H9 (cell line): ENCODE results near the gene ASGR2. TPM values are rescaled to one million over a fixed set of nuclear protein-coding genes. Genes with fewer than 3 reads are reported as not detected.

Experiments used
- DNase-seq: peaks from one replicate; pipeline ENCODE4 v3.0.0-alpha.2; 2017
- H2AFZ ChIP-seq: one replicate; pipeline ENCODE4 v1.6.1; 2013; ENCODE audit warnings: mild to moderate bottlenecking, low read length, control low read depth, moderate library complexity
- H2AK5ac ChIP-seq: 2 replicates; pipeline ENCODE4 v1.6.1; 2013; ENCODE audit warnings: low read length, control low read depth, mixed read lengths; ENCODE audit not compliant: insufficient read length
- H2BK120ac ChIP-seq: one replicate; pipeline ENCODE4 v1.6.1; 2013; ENCODE audit warnings: low read depth, mild to moderate bottlenecking, low read length, control low read depth, inconsistent platforms; ENCODE audit not compliant: poor library complexity, severe bottlenecking
- H2BK12ac ChIP-seq: 2 replicates; pipeline ENCODE4 v1.6.1; 2013; ENCODE audit warnings: low read length, control low read depth, mixed read lengths, low read depth; ENCODE audit not compliant: insufficient read length
- H2BK15ac ChIP-seq: 2 replicates; pipeline ENCODE4 v1.6.1; 2013; ENCODE audit warnings: low read depth, low read length, control low read depth
- H2BK20ac ChIP-seq: one replicate; pipeline ENCODE4 v1.6.1; 2013; ENCODE audit warnings: low read depth, mild to moderate bottlenecking, low read length, control low read depth, inconsistent platforms; ENCODE audit not compliant: poor library complexity, severe bottlenecking
- H2BK5ac ChIP-seq: 2 replicates; pipeline ENCODE4 v1.6.1; 2013; ENCODE audit warnings: low read length, control low read depth, mixed read lengths; ENCODE audit not compliant: insufficient read length
- H3K14ac ChIP-seq: 2 replicates; pipeline ENCODE4 v1.6.1; 2013; ENCODE audit warnings: low read length, control low read depth; ENCODE audit not compliant: insufficient read depth
- H3K18ac ChIP-seq: 2 replicates; pipeline ENCODE4 v1.6.1; 2013; ENCODE audit warnings: low read depth, mild to moderate bottlenecking, mixed read lengths, low read length, control low read depth; ENCODE audit not compliant: insufficient read length
- H3K23ac ChIP-seq: 2 replicates; pipeline ENCODE4 v1.6.1; 2013; ENCODE audit warnings: low read length, control low read depth, mixed read lengths, low read depth; ENCODE audit not compliant: insufficient read length
- H3K23me2 ChIP-seq: 2 replicates; pipeline ENCODE4 v1.6.1; 2013; ENCODE audit warnings: low read depth, mild to moderate bottlenecking, mixed read lengths, low read length, control low read depth; ENCODE audit not compliant: insufficient read length, poor library complexity, severe bottlenecking
- H3K27ac ChIP-seq: 2 replicates; pipeline ENCODE4 v1.5.1; 2013; ENCODE audit warnings: low read length, control low read depth, mixed read lengths, low read depth; ENCODE audit not compliant: insufficient read length
- H3K27me3 ChIP-seq: 2 replicates; pipeline ENCODE4 v1.6.1; 2013; ENCODE audit warnings: low read length, control low read depth, inconsistent platforms; ENCODE audit not compliant: insufficient read depth
- H3K4ac ChIP-seq: 2 replicates; pipeline ENCODE4 v1.6.1; 2013; ENCODE audit warnings: low read depth, mild to moderate bottlenecking, control low read depth, inconsistent platforms, low read length, moderate library complexity
- H3K4me1 ChIP-seq: 2 replicates; pipeline ENCODE4 v1.6.1; 2013; ENCODE audit warnings: low read length, control low read depth, inconsistent platforms; ENCODE audit not compliant: insufficient read depth
- H3K4me2 ChIP-seq: 2 replicates; pipeline ENCODE4 v1.6.1; 2013; ENCODE audit warnings: low read length, control low read depth, mixed read lengths; ENCODE audit not compliant: insufficient read length, insufficient read depth
- H3K56ac ChIP-seq: 2 replicates; pipeline ENCODE4 v1.6.1; 2013; ENCODE audit warnings: low read depth, mild to moderate bottlenecking, mixed read lengths, low read length, control low read depth; ENCODE audit not compliant: insufficient read length
- H3K79me1 ChIP-seq: 2 replicates; pipeline ENCODE4 v1.6.1; 2013; ENCODE audit warnings: low read depth, mild to moderate bottlenecking, moderate library complexity, low read length, control low read depth, inconsistent platforms; ENCODE audit not compliant: insufficient read depth, poor library complexity, severe bottlenecking
- H3K79me2 ChIP-seq: 2 replicates; pipeline ENCODE4 v1.6.1; 2013; ENCODE audit warnings: low read length, control low read depth, inconsistent platforms; ENCODE audit not compliant: insufficient read depth
- H3K9ac ChIP-seq: 2 replicates; pipeline ENCODE4 v1.6.1; 2013; ENCODE audit warnings: low read length, control low read depth, mixed read lengths; ENCODE audit not compliant: insufficient read length; ENCODE audit errors: extremely low read depth
- H3K9me3 ChIP-seq: one replicate; pipeline ENCODE4 v1.6.1; 2013; ENCODE audit warnings: low read depth, low read length, inconsistent platforms; ENCODE audit not compliant: control insufficient read depth
- H3T11ph ChIP-seq: one replicate; pipeline ENCODE4 v1.6.1; 2013; ENCODE audit warnings: mild to moderate bottlenecking, low read length, control low read depth, inconsistent platforms
- H4K20me1 ChIP-seq: one replicate; pipeline ENCODE4 v1.6.1; 2013; ENCODE audit not compliant: control insufficient read depth, insufficient read length, insufficient read depth
- H4K5ac ChIP-seq: 2 replicates; pipeline ENCODE4 v1.6.1; 2013; ENCODE audit warnings: low read depth, mild to moderate bottlenecking, mixed read lengths, low read length, control low read depth; ENCODE audit not compliant: insufficient read length
- H4K8ac ChIP-seq: replicated peaks from 2 replicates; pipeline ENCODE4 v1.6.1; 2013; ENCODE audit warnings: low read length, control low read depth, mixed read lengths, low read depth; ENCODE audit not compliant: insufficient read length
- H4K91ac ChIP-seq: 2 replicates; pipeline ENCODE4 v1.6.1; 2013; ENCODE audit warnings: low read depth, mild to moderate bottlenecking, moderate library complexity, mixed read lengths, low read length, control low read depth; ENCODE audit not compliant: insufficient read length
- H3K27ac Mint-ChIP-seq, 3 experiments: 2 replicates in 2 of 3; 3 replicates in 1 of 3; pipeline ENCODE4 v1.8.0; 2020 to 2021; ENCODE audit warnings: mixed read lengths in 3 of 3, mild to moderate bottlenecking in 1 of 3, moderate library complexity in 1 of 3
- H3K27me3 Mint-ChIP-seq: 2 replicates; pipeline ENCODE4 v1.8.0; 2021; ENCODE audit warnings: low read depth, mild to moderate bottlenecking, moderate library complexity, mixed read lengths
- H3K36me3 Mint-ChIP-seq, 3 experiments: 2 replicates in 2 of 3; 3 replicates in 1 of 3; pipeline ENCODE4 v1.8.0; 2020 to 2021; ENCODE audit warnings: low read depth in 3 of 3, mixed read lengths in 3 of 3; ENCODE audit not compliant: insufficient read depth in 1 of 3
- H3K4me1 Mint-ChIP-seq, 2 experiments: 2 replicates each; pipeline ENCODE4 v1.8.0; 2020; ENCODE audit warnings: mixed read lengths in 2 of 2
- H3K4me3 Mint-ChIP-seq, 2 experiments: 2 replicates in 1 of 2; 3 replicates in 1 of 2; pipeline ENCODE4 v1.8.0; 2020 to 2021; ENCODE audit warnings: mild to moderate bottlenecking in 2 of 2, mixed read lengths in 2 of 2, moderate library complexity in 1 of 2
- H3K9me3 Mint-ChIP-seq, 2 experiments: 2 replicates in 1 of 2; 3 replicates in 1 of 2; pipeline ENCODE4 v1.8.0; 2020; ENCODE audit warnings: mild to moderate bottlenecking in 2 of 2, mixed read lengths in 2 of 2, moderate library complexity in 1 of 2
- WGBS: extraction: QIAGEN DNeasy Blood & Tissue Kit; methylation state at CpG from one replicate; pipeline ENCODE4 v1.1.7; 2013; ENCODE audit warnings: missing lambda C conversion rate, low lambda C conversion rate, mixed read lengths; ENCODE audit not compliant: insufficient read length; ENCODE audit errors: extremely low coverage; 5-methylcytosine and 5-hydroxymethylcytosine counted together
- total RNA-seq: library from RNA; stranded (reverse); gene quantifications from 2 replicates; pipeline ENCODE4 v1.2.1, GENCODE V29; 2021
- TF ChIP-seq, protein P1 (sequence below): fragments of 200-600 bp; sonication (generic); conservative IDR thresholded peaks from 3 replicates; pipeline ENCODE4 v1.8.0; 2021; ENCODE audit warnings: antibody characterized with exemption, mild to moderate bottlenecking

ASGR2 gene
- total RNA-seq, 1 experiment from 2014 or later: not detected

- Histone ChIP-seq H2BK5ac (no peak overlapping the region), H2BK120ac (no peak overlapping the region), H3K27me3 (no peaks in the 10 kb centered on the region), H2AFZ (no peak overlapping the region), H4K20me1 (no peaks in the 10 kb centered on the region), H2AK5ac (no peak overlapping the region), H3K4ac (no peak overlapping the region), H3K18ac (no peak overlapping the region), H3T11ph (no peak overlapping the region), H3K79me1 (no peaks in the 10 kb centered on the region), H3K23me2 (no peaks in the 10 kb centered on the region), H4K8ac (no peak overlapping the region), H3K79me2 (no peaks in the 10 kb centered on the region), H3K9me3 (no peaks in the 10 kb centered on the region), H3K4me1 (no peaks in the 10 kb centered on the region), H3K23ac (no peak overlapping the region), H3K4me2 (no peak overlapping the region), H4K91ac (no peak overlapping the region), H3K9ac (no peak overlapping the region), H2BK12ac (no peak overlapping the region), H2BK20ac (no peak overlapping the region), H3K56ac (no peak overlapping the region), H3K27ac (no peak overlapping the region), H3K14ac (no peak overlapping the region), H2BK15ac (no peak overlapping the region), H4K5ac (no peak overlapping the region)
- Mint-ChIP-seq H3K4me3 (no peak overlapping the region), H3K36me3 (no peaks in the 10 kb centered on the region), H3K27ac (no peak overlapping the region), H3K4me1 (peaks cover 2 to 3% of the 10 kb centered on the region in 2 experiments; a peak in 3 of 4 replicates), H3K9me3 (no peaks in the 10 kb centered on the region; a peak in 1 of 5 replicates), H3K27me3 (peaks cover 26% of the 10 kb centered on the region)
- TF ChIP-seq, protein P1, sequence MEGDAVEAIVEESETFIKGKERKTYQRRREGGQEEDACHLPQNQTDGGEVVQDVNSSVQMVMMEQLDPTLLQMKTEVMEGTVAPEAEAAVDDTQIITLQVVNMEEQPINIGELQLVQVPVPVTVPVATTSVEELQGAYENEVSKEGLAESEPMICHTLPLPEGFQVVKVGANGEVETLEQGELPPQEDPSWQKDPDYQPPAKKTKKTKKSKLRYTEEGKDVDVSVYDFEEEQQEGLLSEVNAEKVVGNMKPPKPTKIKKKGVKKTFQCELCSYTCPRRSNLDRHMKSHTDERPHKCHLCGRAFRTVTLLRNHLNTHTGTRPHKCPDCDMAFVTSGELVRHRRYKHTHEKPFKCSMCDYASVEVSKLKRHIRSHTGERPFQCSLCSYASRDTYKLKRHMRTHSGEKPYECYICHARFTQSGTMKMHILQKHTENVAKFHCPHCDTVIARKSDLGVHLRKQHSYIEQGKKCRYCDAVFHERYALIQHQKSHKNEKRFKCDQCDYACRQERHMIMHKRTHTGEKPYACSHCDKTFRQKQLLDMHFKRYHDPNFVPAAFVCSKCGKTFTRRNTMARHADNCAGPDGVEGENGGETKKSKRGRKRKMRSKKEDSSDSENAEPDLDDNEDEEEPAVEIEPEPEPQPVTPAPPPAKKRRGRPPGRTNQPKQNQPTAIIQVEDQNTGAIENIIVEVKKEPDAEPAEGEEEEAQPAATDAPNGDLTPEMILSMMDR: no peak
- WGBS: no CpG with 5 or more reads among the region's 2 CpGs
- DNase-seq: no peak
These were observed 5.5 kb upstream of the ASGR2 start for GRCh38 chr17:7120123-7120522.
